Neural crest cell (in vitro differentiated cells): Measurements from ENCODE around the gene NELFCD. TPM values are rescaled to one million over a fixed set of nuclear protein-coding genes. Genes with fewer than 3 reads are reported as not detected.

Experiments used
- DNase-seq: peaks from one replicate; pipeline ENCODE4 v3.0.0; 2021; ENCODE audit warnings: low read depth, mixed read lengths, low spot score
- H3K27ac Mint-ChIP-seq: one replicate; pipeline ENCODE4 v1.8.0; 2021; ENCODE audit warnings: mild to moderate bottlenecking, mixed read lengths; ENCODE audit not compliant: unreplicated experiment
- H3K27me3 Mint-ChIP-seq: 2 replicates; pipeline ENCODE4 v1.8.0; 2021; ENCODE audit warnings: low read depth, mild to moderate bottlenecking, mixed read lengths
- H3K36me3 Mint-ChIP-seq: 2 replicates; pipeline ENCODE4 v1.8.0; 2021; ENCODE audit warnings: low read depth, mild to moderate bottlenecking, mixed read lengths
- H3K4me1 Mint-ChIP-seq: 2 replicates; pipeline ENCODE4 v1.8.0; 2021; ENCODE audit warnings: mixed read lengths
- H3K4me3 Mint-ChIP-seq: one replicate; pipeline ENCODE4 v1.8.0; 2021; ENCODE audit warnings: mild to moderate bottlenecking, mixed read lengths
- H3K9me3 Mint-ChIP-seq: 2 replicates; pipeline ENCODE4 v1.8.0; 2021; ENCODE audit warnings: mixed read lengths
- CTCF ChIP-seq: fragments of 200-600 bp; sonication (generic); conservative IDR thresholded peaks from 2 replicates; pipeline ENCODE4 v1.5.0; 2021; ENCODE audit warnings: antibody characterized with exemption, mild to moderate bottlenecking
- total RNA-seq: library from RNA; stranded (reverse); gene quantifications from 2 replicates; pipeline ENCODE4 v1.2.1, GENCODE V29; 2021

The NELFCD gene
- total RNA-seq, 1 donor from 2014 or later: 117 TPM

GRCh38 chr20:59032023-59032712, 51.1 kb downstream of the NELFCD start, which contains the start of gene ATP5F1E:
ATP5F1E (minus strand) TSS chr20:59032335; CDS start chr20:59032251, 84 bp downstream.
- Mint-ChIP-seq H3K4me3 (peak within 1 kb of the TSS; percentile 93), H3K27me3 (no peaks in the 10 kb centered on the region), H3K9me3 (no peaks in the 10 kb centered on the region), H3K27ac (peak within 1 kb of the TSS; percentile 94), H3K36me3 (peaks cover 12% of the 10 kb centered on the region), H3K4me1 (peaks cover 56% of the 10 kb centered on the region)
- TF ChIP-seq CTCF: no peak
- DNase-seq: peak; percentile 89

GRCh38 chr20:59032713-59033059, 51.6 kb downstream of the NELFCD start:
- Mint-ChIP-seq H3K27me3 (no peaks in the 10 kb centered on the region), H3K9me3 (no peaks in the 10 kb centered on the region), H3K4me3 (peak overlapping the region; percentile 93), H3K36me3 (peaks cover 12% of the 10 kb centered on the region), H3K27ac (peak overlapping the region; percentile 60), H3K4me1 (peaks cover 51% of the 10 kb centered on the region)
- no peak for DNase-seq
- TF ChIP-seq CTCF: peak; percentile 56

- H3K4me1 Mint-ChIP-seq: peaks cover 47% of the 10 kb centered on the region
- no peak for TF ChIP-seq CTCF
- H3K27ac Mint-ChIP-seq: no peak overlapping the region
- peak overlapping the region; percentile 93 for H3K4me3 Mint-ChIP-seq
- no peaks in the 10 kb centered on the region for H3K27me3 Mint-ChIP-seq
- H3K36me3 Mint-ChIP-seq: peaks cover 12% of the 10 kb centered on the region
- DNase-seq: no peak
- H3K9me3 Mint-ChIP-seq: no peaks in the 10 kb centered on the region
These were observed 52.0 kb downstream of the NELFCD start for GRCh38 chr20:59033093-59033492.

GRCh38 chr20:59033616-59034165, 52.6 kb downstream of the NELFCD start:
- no peak overlapping the region for H3K27ac Mint-ChIP-seq
- H3K9me3 Mint-ChIP-seq: no peaks in the 10 kb centered on the region

GRCh38 chr20:59035381-59035780, 54.3 kb downstream of the NELFCD start:
- no peaks in the 10 kb centered on the region for H3K9me3 Mint-ChIP-seq
- no peak overlapping the region for H3K27ac Mint-ChIP-seq
- H3K27me3 Mint-ChIP-seq: no peaks in the 10 kb centered on the region
- peaks cover 42% of the 10 kb centered on the region for H3K4me1 Mint-ChIP-seq
- TF ChIP-seq CTCF: no peak
- H3K36me3 Mint-ChIP-seq: peaks cover 9% of the 10 kb centered on the region
- H3K4me3 Mint-ChIP-seq: peak overlapping the region; percentile 22
- DNase-seq: no peak

More at GRCh38 chr20:59033616-59034165, 52.6 kb downstream of the NELFCD start:
- no peaks in the 10 kb centered on the region for H3K27me3 Mint-ChIP-seq
- no peak for TF ChIP-seq CTCF
- DNase-seq: no peak
- H3K4me3 Mint-ChIP-seq: peak overlapping the region; percentile 56
- peaks cover 10% of the 10 kb centered on the region for H3K36me3 Mint-ChIP-seq
- peaks cover 43% of the 10 kb centered on the region for H3K4me1 Mint-ChIP-seq
